Esophagus muscularis mucosa (tissue), 4 donors: ENCODE measurements around the gene REN. TPM values are rescaled to one million over a fixed set of nuclear protein-coding genes. Genes with fewer than 3 reads are reported as not detected.

Experiments
- DNase-seq: peaks from one replicate; pipeline ENCODE4 v3.0.0-alpha.2; 2017; ENCODE audit errors: extremely low spot score
- H3K27ac ChIP-seq, 4 donors: fragments of 200-600 bp; sonication (generic); replicated peaks in 1 of 4; 1 replicate in 3 of 4; 2 replicates in 1 of 4; pipeline ENCODE4 v1.5.1; 2016 to 2019; ENCODE audit warnings: mild to moderate bottlenecking in 1 of 4
- H3K27me3 ChIP-seq, 4 donors: fragments of 200-600 bp; sonication (generic); one replicate each; pipeline versions ENCODE4 v1.5.1 to v1.6.0; 2016 to 2019
- H3K36me3 ChIP-seq, 4 donors: fragments of 200-600 bp; sonication (generic); one replicate each; pipeline ENCODE4 v1.5.1; 2016 to 2019
- H3K4me1 ChIP-seq, 4 donors: fragments of 200-600 bp; sonication (generic); one replicate each; pipeline ENCODE4 v1.5.1; 2016 to 2019
- H3K4me3 ChIP-seq, 4 donors: fragments of 200-600 bp; sonication (generic); 1 replicate in 2 of 4; 2 replicates in 2 of 4; pipeline ENCODE4 v1.5.1; 2016 to 2019; ENCODE audit warnings: mild to moderate bottlenecking in 4 of 4, moderate library complexity in 1 of 4
- H3K9me3 ChIP-seq, 4 donors: fragments of 200-600 bp; sonication (generic); 1 replicate in 3 of 4; 2 replicates in 1 of 4; pipeline ENCODE4 v1.5.1; 2016 to 2019
- CTCF ChIP-seq, 3 experiments: fragments of 200-600 bp in 2 of 3; fragments of 450-650 bp in 1 of 3; sonication (generic) in 2 of 3; IDR thresholded peaks; one replicate each; pipeline ENCODE4 v1.5.1; 2017 to 2019; ENCODE audit warnings: antibody characterized with exemption in 3 of 3, mild to moderate bottlenecking in 2 of 3, moderate library complexity in 1 of 3
- EP300 ChIP-seq: sonication (generic); formaldehyde crosslinking; IDR thresholded peaks from one replicate; pipeline ENCODE4 v1.6.1; 2017; ENCODE audit warnings: antibody characterized with exemption
- POLR2A ChIP-seq: fragments of 450-650 bp; IDR thresholded peaks from one replicate; pipeline ENCODE4 v1.6.1; 2017; ENCODE audit warnings: antibody characterized with exemption, moderate library complexity, mild to moderate bottlenecking, low read depth
- POLR2AphosphoS5 ChIP-seq, 2 donors: sonication (generic); formaldehyde crosslinking; IDR thresholded peaks; one replicate each; pipeline ENCODE4 v1.6.1; 2017; ENCODE audit warnings: antibody characterized with exemption in 2 of 2
- WGBS: methylation state at CpG from one replicate; pipeline ENCODE4 v1.1.5; 2018; 5-methylcytosine and 5-hydroxymethylcytosine counted together
- intact Hi-C: fragments of 100-400 bp; cut with DNase I; formaldehyde crosslinking; loops from one replicate; pipeline ENCODE4 v1.15.1; 2023
- total RNA-seq, 4 donors: library from RNA; depleted of rRNA; stranded (reverse); fragments of >200 nt; gene quantifications; one replicate each; pipeline versions ENCODE4 v1.1.0 to v1.2.1, GENCODE V29; 2016

Gene REN
- total RNA-seq, 4 donors from 2014 or later = not detected

GRCh38 chr1:204141131-204141530 lies 25.0 kb downstream of the REN start:
- Histone ChIP-seq H3K36me3 (peaks cover 0 to 14% (median 8%) of the 10 kb centered on the region in 4 donors), H3K27ac (no peak overlapping the region), H3K4me3 (no peak overlapping the region), H3K9me3 (no peaks in the 10 kb centered on the region), H3K4me1 (no peaks in the 10 kb centered on the region), H3K27me3 (peaks cover 0 to 9% (median 0%) of the 10 kb centered on the region in 4 donors)
- no peak for DNase-seq
- 100% methylated on average over 3 of the region's 3 CpGs for WGBS
- intact Hi-C loops = no loop called here
- TF ChIP-seq EP300 (no peak), CTCF (IDR thresholded peaks at IDR 0.05) (no peak)

GRCh38 chr1:204139952-204140351 lies 26.2 kb downstream of the REN start:
- TF ChIP-seq EP300 (no peak), POLR2A (no peak), CTCF (IDR thresholded peaks at IDR 0.05) (no peak), POLR2AphosphoS5 (IDR thresholded peaks at IDR 0.05) (no peak)
- Histone ChIP-seq H3K4me1 (no peaks in the 10 kb centered on the region), H3K9me3 (no peaks in the 10 kb centered on the region), H3K27me3 (peaks cover 0 to 9% (median 0%) of the 10 kb centered on the region in 4 donors), H3K4me3 (no peak overlapping the region), H3K27ac (no peak overlapping the region), H3K36me3 (peaks cover 0 to 14% (median 5%) of the 10 kb centered on the region in 4 donors)
- WGBS = 93% methylated on average over 6 of the region's 6 CpGs
- intact Hi-C loops = no loop called here
- DNase-seq = no peak

GRCh38 chr1:204139088-204139487 lies 27.0 kb downstream of the REN start:
- WGBS = 100% methylated on average over 2 of the region's 2 CpGs
- intact Hi-C loops = no loop called here
- H3K27ac ChIP-seq = no peak overlapping the region
- H3K4me1 ChIP-seq = no peaks in the 10 kb centered on the region
- H3K27me3 ChIP-seq = peaks cover 0 to 9% (median 0%) of the 10 kb centered on the region in 4 donors
- H3K36me3 ChIP-seq = peaks cover 0 to 23% (median 9%) of the 10 kb centered on the region in 4 donors
- H3K4me3 ChIP-seq = no peak overlapping the region
- H3K9me3 ChIP-seq = no peaks in the 10 kb centered on the region
- DNase-seq = no peak
- TF ChIP-seq CTCF (IDR thresholded peaks at IDR 0.05) = no peak
- TF ChIP-seq POLR2AphosphoS5 (IDR thresholded peaks at IDR 0.05) = no peak
- TF ChIP-seq POLR2A = no peak
- TF ChIP-seq EP300 = no peak

GRCh38 chr1:204136814-204137213 lies 29.3 kb downstream of the REN start:
- H3K27ac ChIP-seq = no peak overlapping the region
- no peaks in the 10 kb centered on the region for H3K9me3 ChIP-seq
- WGBS = 80% methylated on average over 1 of the region's 2 CpGs
- TF ChIP-seq POLR2AphosphoS5 (IDR thresholded peaks at IDR 0.05) (no peak), POLR2A (no peak), EP300 (no peak), CTCF (IDR thresholded peaks at IDR 0.05) (no peak)
- intact Hi-C loops = no loop called here
- no peak overlapping the region for H3K4me3 ChIP-seq
- no peaks in the 10 kb centered on the region for H3K27me3 ChIP-seq
- H3K4me1 ChIP-seq = no peaks in the 10 kb centered on the region
- peaks cover 0 to 27% (median 10%) of the 10 kb centered on the region in 4 donors for H3K36me3 ChIP-seq
- DNase-seq = no peak

GRCh38 chr1:204134103-204134502 lies 32.0 kb downstream of the REN start:
- WGBS = 81% methylated on average over 8 of the region's 11 CpGs
- intact Hi-C loops = no loop called here

More at GRCh38 chr1:204134103-204134502, 32.0 kb downstream of the REN start:
- Histone ChIP-seq H3K4me3 (no peak overlapping the region), H3K9me3 (no peaks in the 10 kb centered on the region), H3K36me3 (peaks cover 0 to 23% (median 10%) of the 10 kb centered on the region in 4 donors), H3K27ac (no peak overlapping the region), H3K4me1 (peaks cover 5 to 23% (median 20%) of the 10 kb centered on the region in 4 donors), H3K27me3 (no peaks in the 10 kb centered on the region)
- TF ChIP-seq CTCF (IDR thresholded peaks at IDR 0.05) (no peak), POLR2AphosphoS5 (IDR thresholded peaks at IDR 0.05) (no peak), EP300 (no peak), POLR2A (no peak)
- no peak for DNase-seq
